ENCODE data around the gene TMPRSS11A.

GRCh38 chr4:67877086-67877485 lies 86.2 kb downstream of the TMPRSS11A start:
- TF ChIP-seq CTCF (IDR thresholded peaks at IDR 0.05; ENCODE audit: borderline replicate concordance, extremely low read depth, low read length, poor library complexity, severe bottlenecking), result no peak
- no peak for TF ChIP-seq EZH2 (IDR thresholded peaks at IDR 0.05; ENCODE audit: borderline replicate concordance, low read depth, low read length, severe bottlenecking)

Data from DND-41 (cell line).